Measurements from ENCODE around the gene PUS1.

- TF ChIP-seq CTCF (IDR thresholded peaks at IDR 0.05) (no peak), EZH2 (IDR thresholded peaks at IDR 0.05; ENCODE audit: borderline replicate concordance, insufficient read depth, low read depth, low read length, poor library complexity, severe bottlenecking) (no peak)
Measured at GRCh38 chr12:131912518-131913274, 16.4 kb upstream of the PUS1 start.
